NCI-H748 treated with DMSO at 0.1 percent for 48 hours (cell line): Measurements from ENCODE around the gene PRDX1.
"Not testable (repeated sequence)": the region's sequence is repeated elsewhere in the genome, so short reads cannot be mapped to it uniquely, and the experiment has no call there.

ENCODE experiments used
- DNase-seq: peaks from one replicate; lab custom pipeline; 2025; lab: John Stamatoyannopoulos, UW

PRDX1 gene

GRCh38 chr1:45535988-45536766, 14.5 kb upstream of the PRDX1 start:
- DNase-seq = no peak

- no peak for DNase-seq
Measured at GRCh38 chr1:45531873-45532272, 10.2 kb upstream of the PRDX1 start.

DNA sequence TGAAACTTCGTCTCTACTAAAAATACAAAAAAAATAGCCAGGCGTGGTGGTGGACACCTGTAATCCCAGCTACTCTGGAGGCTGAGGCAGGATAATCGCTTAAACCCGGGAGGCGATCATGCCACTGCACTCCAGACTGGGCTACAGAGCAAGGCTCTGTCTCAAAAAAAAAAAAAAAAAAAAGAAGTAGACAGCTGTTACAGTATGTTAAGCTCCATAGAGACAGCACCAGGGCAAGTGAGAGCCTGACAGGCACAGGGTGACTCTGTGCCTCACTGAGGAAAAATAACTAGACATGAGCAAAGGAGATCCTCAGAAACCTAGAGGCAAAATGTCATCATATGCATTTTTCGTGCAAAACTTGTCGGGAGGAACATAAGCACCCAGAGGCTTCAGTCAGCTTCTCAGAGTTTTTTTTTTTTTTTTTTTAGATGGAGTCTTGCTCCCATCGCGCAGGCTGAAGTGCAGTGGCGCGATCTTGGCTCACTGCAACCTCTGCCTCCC, 9.0 kb upstream of the PRDX1 start:
- no peak for DNase-seq

- DNase-seq = no peak
Measured at GRCh38 chr1:45526135-45526644, 4.5 kb upstream of the PRDX1 start.

GRCh38 chr1:45523975-45524374, 2.3 kb upstream of the PRDX1 start:
- not testable (repeated sequence) for DNase-seq

DNA sequence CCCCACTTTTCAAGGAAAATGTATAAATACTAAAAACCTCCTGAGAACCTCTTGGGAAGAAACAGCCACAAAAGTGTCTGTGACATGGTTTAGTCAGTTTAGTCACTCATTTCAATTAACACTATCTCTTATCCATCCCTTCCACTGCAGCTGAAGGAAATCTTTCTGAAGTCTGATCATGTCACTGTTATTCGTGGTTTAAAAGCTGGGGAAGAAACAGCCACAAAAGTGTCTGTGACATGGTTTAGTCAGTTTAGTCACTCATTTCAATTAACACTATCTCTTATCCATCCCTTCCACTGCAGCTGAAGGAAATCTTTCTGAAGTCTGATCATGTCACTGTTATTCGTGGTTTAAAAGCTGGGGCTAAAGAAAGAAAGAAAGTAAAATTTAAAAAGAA, 1.8 kb upstream of the PRDX1 start:
- DNase-seq = not testable (repeated sequence)

- peak; percentile 2 for DNase-seq
Measured at GRCh38 chr1:45522324-45523104, 830 bp upstream of the PRDX1 start.

GRCh38 chr1:45519774-45520173, 1.9 kb downstream of the PRDX1 start:
- not testable (repeated sequence) for DNase-seq

DNA sequence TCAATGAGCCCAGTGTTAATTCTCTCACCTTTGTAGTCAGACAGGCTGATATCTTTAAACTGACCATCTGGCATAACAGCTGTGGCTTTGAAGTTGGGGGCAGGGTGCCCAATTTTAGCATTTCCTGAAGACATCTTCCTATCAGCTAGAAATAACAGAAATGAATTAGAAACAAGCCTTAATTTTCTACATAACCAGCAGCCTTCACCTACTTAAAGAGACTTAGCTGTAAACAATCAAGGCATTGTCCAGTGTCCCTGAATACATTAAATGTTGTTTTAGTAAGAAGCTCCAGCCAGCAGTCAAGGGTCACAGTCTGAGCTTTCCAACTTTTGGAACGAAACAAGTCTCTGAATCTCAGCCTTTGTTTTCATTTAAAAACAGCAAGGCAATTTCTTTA, 2.8 kb downstream of the PRDX1 start:
- no peak for DNase-seq

DNA sequence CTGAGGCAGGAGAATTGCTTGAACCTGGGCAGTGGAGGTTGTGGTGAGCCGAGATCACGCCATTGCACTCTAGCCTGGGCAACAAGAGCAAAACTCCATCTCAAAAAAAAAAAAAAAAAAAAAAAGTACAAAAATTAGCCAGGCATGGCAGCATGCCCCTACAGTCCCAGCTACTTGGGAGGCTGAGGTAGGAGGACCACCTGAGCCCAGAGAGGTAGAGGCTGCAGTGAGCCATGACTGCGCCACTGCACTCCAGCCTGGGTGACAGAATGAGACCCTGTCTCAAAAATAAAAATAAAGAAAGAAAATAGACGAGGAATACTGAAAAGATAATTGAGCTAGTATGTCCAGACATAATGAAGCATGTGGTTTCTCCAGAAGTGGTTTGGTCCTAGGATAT, 3.3 kb downstream of the PRDX1 start:
- not testable (repeated sequence) for DNase-seq

GRCh38 chr1:45516465-45516864, 5.2 kb downstream of the PRDX1 start:
- DNase-seq = no peak

GRCh38 chr1:45516036-45516435, 5.6 kb downstream of the PRDX1 start:
- no peak for DNase-seq

- DNase-seq = not testable (repeated sequence)
Measured at GRCh38 chr1:45513532-45514260, 8.0 kb downstream of the PRDX1 start.

DNA sequence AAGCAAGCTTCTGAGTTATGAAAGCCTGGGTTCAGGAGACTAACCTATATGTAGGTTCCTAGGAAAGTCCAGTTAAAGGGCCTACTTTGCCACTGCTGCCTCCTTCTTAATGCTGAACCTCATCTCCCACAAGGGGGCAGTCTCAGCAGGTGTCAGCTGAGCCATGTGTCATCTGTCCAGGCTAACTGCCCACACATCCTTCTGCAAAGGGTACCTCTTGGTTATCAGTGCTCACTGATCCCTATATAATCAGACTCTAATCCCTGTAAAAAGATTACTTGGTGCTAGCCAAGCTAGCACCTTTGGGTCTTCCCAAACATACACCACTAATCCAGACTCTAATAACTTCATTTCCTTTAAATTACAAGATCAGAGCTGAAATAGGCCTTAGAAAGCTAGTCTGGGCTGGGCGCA, 9.0 kb downstream of the PRDX1 start:
- peak; percentile 54 for DNase-seq

DNA sequence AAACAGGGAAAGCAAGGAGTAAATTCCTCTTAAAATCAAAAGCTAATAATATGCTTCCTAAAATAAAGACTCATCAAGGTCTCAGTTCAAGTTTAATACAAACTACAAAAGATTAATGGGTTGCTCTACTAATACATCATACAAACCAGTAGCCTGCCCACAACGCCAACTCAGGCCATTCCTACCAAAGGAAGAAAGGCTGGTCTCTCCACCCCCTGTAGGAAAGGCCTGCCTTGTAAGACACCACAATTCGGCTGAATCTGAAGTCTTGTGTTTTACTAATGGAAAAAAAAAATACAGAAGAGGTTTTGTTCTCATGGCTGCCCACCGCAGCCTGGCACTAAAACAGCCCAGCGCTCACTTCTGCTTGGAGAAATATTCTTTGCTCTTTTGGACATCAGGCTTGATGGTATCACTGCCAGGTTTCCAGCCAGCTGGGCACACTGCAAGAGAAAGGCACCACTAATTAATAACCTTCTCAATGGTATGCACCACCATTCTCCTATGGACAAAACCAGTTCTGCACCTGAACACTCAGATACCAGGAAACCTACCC, 10.6 kb downstream of the PRDX1 start:
- DNase-seq = no peak

DNA sequence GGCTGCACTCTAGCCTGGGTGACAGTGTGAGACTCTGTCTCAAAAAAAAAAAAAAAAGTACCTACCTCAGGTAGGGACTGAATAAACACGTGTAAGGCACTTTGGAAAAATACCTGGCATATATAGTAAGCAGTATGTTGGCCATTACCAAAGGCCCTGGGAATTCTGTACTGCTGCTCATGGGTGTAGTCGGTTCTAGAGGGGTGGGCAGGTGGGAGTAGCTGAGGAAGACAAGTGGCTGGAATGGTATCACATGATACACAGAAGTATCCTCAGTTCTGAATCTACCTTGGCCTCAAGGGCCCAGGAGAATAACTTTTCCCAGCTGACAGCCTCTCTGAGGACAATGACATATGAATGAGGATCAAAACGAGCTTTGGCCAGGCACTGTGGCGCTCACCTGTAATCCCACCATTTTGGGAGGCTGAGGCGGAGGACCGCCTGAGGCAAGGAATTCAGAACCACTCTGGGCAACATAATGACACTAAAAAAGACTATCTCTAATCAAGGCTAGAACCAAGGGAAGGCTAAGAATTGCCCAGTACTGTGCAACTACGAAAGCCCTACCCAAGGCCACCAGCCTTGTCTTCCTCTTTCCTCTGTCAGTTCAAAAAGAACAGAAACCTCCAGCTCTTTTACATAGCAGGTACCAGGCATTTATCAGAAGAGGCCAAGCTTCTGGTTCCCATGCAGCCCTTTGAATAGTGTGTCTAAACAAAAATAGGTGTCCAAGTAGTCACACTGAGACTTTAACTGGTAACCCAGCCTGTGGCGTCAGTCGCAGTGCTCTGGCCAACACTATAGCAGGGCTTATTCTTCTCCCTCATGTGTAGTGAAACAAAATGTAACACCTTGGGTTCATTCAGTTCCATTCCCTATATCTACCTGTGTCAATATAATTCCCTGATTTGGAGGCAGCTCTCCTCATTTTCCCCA, 11.4 kb downstream of the PRDX1 start:
- no peak for DNase-seq

- DNase-seq = no peak
Measured at GRCh38 chr1:45508295-45509151, 13.2 kb downstream of the PRDX1 start.

DNA sequence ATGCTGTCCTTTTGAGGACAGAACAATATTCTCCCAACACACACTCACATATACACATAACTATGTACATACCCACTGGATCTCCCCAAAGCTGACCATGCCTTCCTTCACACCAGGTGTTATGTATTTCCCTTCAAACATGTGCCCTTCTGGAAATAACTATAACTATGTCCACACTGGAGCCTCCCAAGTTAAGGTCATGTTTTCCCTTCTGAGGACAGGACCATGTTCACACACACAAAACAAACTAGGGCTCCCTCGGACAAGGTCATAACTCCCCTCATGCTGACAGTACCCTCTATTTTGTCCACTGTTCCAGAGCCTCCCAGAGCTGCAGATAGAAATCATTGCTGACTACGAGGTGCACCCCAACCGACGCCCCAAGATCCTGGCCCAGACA, 13.8 kb downstream of the PRDX1 start:
- no peak for DNase-seq

DNA sequence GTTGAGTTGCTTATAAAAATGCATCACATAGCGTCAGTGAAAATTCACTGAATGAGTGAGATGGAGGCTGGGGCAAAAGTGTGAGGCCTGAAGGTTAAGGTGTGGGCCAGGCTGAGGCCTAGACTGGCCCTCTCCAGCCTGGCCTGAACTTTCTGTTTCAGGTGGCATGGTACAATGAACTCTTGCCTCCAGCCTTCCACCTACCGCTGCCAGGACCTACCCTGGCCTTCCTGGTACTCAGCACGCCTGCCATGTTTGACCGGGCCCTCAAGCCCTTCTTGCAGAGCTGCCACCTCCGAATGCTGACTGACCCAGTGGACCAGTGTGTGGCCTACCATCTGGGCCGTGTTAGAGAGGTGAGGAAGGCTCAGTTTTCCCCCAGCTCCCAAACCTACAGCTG, 14.5 kb downstream of the PRDX1 start:
- no peak for DNase-seq
